ENCODE results near the gene NPAS1. TPM values are rescaled to one million over a fixed set of nuclear protein-coding genes. Genes with fewer than 3 reads are reported as not detected.

The NPAS1 gene, protein sequence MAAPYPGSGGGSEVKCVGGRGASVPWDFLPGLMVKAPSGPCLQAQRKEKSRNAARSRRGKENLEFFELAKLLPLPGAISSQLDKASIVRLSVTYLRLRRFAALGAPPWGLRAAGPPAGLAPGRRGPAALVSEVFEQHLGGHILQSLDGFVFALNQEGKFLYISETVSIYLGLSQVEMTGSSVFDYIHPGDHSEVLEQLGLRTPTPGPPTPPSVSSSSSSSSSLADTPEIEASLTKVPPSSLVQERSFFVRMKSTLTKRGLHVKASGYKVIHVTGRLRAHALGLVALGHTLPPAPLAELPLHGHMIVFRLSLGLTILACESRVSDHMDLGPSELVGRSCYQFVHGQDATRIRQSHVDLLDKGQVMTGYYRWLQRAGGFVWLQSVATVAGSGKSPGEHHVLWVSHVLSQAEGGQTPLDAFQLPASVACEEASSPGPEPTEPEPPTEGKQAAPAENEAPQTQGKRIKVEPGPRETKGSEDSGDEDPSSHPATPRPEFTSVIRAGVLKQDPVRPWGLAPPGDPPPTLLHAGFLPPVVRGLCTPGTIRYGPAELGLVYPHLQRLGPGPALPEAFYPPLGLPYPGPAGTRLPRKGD
- under 0.01 TPM in 1 of 2 replicates, not detected in the other for total RNA-seq

GRCh38 chr19:47019431-47020041 lies at the start of gene NPAS1:
TSS of gene NPAS1 (plus strand) at chr19:47019837. CDS start at chr19:47021048, 1,211 bp downstream.

Other genes with a start within 250 kb of the NPAS1 start
- 16.4 and 21.6 TPM in 2 replicates for gene SLC1A5, start 231.2 kb upstream of the NPAS1 start, total RNA-seq
- gene AP2S1, start 169.0 kb upstream of the NPAS1 start, total RNA-seq = 120 and 160 TPM in 2 replicates
- gene ARHGAP35, start 158.8 kb upstream of the NPAS1 start, total RNA-seq = 22.3 and 22.8 TPM in 2 replicates
- 16.8 and 23.7 TPM in 2 replicates for gene TMEM160, start 28.8 kb downstream of the NPAS1 start, total RNA-seq
- 7.7 and 9.1 TPM in 2 replicates for gene ZC3H4, start 93.9 kb downstream of the NPAS1 start, total RNA-seq
- gene SAE1, start 111.0 kb downstream of the NPAS1 start, total RNA-seq = 118 and 142 TPM in 2 replicates
- 12.2 and 17.0 TPM in 2 replicates for gene BBC3, start 211.4 kb downstream of the NPAS1 start, total RNA-seq
- gene CCDC9, start 236.7 kb downstream of the NPAS1 start, total RNA-seq = 3.7 and 3.8 TPM in 2 replicates